IPS-18a (cell line): ENCODE results near the gene UCP2.

Source experiments
- H3K27ac ChIP-seq: one replicate; pipeline ENCODE4 v1.5.1; 2013; ENCODE audit warnings: low read length
- H3K27me3 ChIP-seq: one replicate; pipeline ENCODE4 v1.6.1; 2013; ENCODE audit warnings: mild to moderate bottlenecking, low read length; ENCODE audit not compliant: control insufficient read depth, insufficient read depth
- H3K36me3 ChIP-seq: one replicate; pipeline ENCODE4 v1.6.1; 2013; ENCODE audit warnings: low read depth, low read length; ENCODE audit not compliant: control insufficient read depth
- H3K4me1 ChIP-seq: one replicate; pipeline ENCODE4 v1.6.1; 2013; ENCODE audit warnings: low read depth, low read length; ENCODE audit not compliant: control insufficient read depth
- H3K4me3 ChIP-seq: one replicate; pipeline ENCODE4 v1.5.1; 2013; ENCODE audit warnings: low read length
- H3K9ac ChIP-seq: one replicate; pipeline ENCODE4 v1.6.1; 2013; ENCODE audit warnings: mild to moderate bottlenecking, low read length, moderate library complexity
- H3K9me3 ChIP-seq: one replicate; pipeline ENCODE4 v1.6.1; 2013; ENCODE audit warnings: low read depth, low read length; ENCODE audit not compliant: control insufficient read depth

UCP2 gene

GRCh38 chr11:74008373-74009229, 26.0 kb upstream of the UCP2 start, which contains the start of gene UCP3:
Gene UCP3 (minus strand): TSS chr11:74009085. CDS start chr11:74007042, 2,043 bp downstream.
- no peaks in the 10 kb centered on the region for H3K27me3 ChIP-seq
- H3K9me3 ChIP-seq = no peaks in the 10 kb centered on the region
- H3K9ac ChIP-seq = no peak within 1 kb of the TSS
- H3K27ac ChIP-seq = no peak within 1 kb of the TSS
- H3K4me3 ChIP-seq = no peak within 1 kb of the TSS
- no peaks in the 10 kb centered on the region for H3K36me3 ChIP-seq
- H3K4me1 ChIP-seq = no peaks in the 10 kb centered on the region

- Histone ChIP-seq H3K27ac (no peak overlapping the region), H3K9me3 (no peaks in the 10 kb centered on the region), H3K27me3 (no peaks in the 10 kb centered on the region), H3K36me3 (no peaks in the 10 kb centered on the region), H3K4me1 (no peaks in the 10 kb centered on the region), H3K4me3 (no peak overlapping the region), H3K9ac (no peak overlapping the region)
Observed at GRCh38 chr11:74007691-74008372, 25.2 kb upstream of the UCP2 start.

DNA sequence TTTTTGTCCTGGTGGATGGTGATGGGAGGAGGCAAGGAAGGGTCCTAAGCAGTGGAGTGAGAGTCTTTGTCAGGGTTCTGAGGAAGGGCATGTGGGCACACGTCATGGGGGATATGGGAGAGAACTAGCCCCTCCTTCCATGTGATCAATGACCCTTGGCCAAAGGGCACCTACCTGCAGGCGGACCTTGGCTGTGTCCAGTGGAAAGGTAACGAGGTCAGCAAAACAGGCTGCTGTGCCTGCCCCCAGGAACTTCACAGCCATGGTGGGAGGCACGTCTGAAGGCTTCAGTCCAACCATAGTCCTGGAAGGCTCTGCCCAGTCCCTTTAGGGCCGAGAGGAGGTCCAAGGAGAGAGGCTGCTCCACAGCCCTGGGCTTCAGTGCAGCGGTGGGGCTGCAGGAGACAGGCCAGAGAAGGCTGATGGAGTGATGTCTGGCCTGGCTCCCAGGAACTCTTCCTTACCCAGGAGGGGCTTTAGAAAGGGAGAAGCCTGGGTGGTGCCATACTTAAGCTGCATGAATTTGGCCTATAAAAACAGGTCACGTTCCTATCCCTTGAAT, 24.2 kb upstream of the UCP2 start:
- Histone ChIP-seq H3K27ac (no peak overlapping the region), H3K4me1 (no peaks in the 10 kb centered on the region)

DNA sequence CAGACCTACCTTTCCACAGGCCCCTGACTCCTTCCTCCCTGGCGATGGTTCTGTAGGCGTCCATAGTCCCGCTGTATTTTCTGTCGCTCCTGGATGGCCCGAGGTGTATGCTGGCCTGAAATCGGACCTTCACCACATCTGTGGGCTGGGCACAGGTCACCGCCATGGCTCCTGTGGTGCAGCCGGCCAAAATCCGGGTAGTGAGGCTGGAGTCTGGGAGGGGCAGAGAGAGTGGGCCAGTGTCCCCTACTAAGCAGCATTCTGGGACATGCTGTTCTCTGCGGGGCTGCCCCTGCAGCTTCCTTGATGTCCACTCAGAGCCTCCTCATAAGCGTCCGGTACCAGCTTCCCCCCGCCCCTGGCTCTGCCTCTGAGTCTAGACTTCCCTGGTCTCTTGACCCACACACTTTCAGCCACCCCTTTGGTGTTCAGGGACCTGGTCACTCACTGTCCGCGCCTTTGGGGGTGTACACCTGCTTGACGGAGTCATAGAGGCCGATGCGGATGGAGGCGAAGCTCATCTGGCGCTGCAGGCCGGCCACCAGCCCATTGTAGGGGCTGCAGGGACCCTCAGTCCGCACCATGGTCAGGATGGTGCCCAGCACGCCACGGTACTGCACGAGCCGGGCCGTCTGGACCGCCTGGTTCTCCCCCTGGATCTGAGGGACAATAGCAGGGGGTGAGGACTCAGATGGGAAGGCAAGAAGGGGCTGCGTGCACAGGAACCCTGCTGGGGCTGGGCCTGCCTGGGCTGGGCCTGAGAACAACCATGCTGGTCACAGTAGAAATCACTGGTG, 23.3 kb upstream of the UCP2 start:
- Histone ChIP-seq H3K4me3 (no peak overlapping the region), H3K9ac (no peak overlapping the region), H3K4me1 (no peaks in the 10 kb centered on the region), H3K27ac (no peak overlapping the region), H3K27me3 (no peaks in the 10 kb centered on the region), H3K36me3 (no peaks in the 10 kb centered on the region), H3K9me3 (no peaks in the 10 kb centered on the region)

More for the DNA sequence above, 24.2 kb upstream of the UCP2 start:
- H3K4me3 ChIP-seq = no peak overlapping the region
- H3K9me3 ChIP-seq = no peaks in the 10 kb centered on the region
- no peaks in the 10 kb centered on the region for H3K36me3 ChIP-seq
- no peak overlapping the region for H3K9ac ChIP-seq
- no peaks in the 10 kb centered on the region for H3K27me3 ChIP-seq

- Histone ChIP-seq H3K27me3 (no peaks in the 10 kb centered on the region), H3K4me1 (no peaks in the 10 kb centered on the region), H3K36me3 (no peaks in the 10 kb centered on the region), H3K9ac (no peak overlapping the region), H3K9me3 (no peaks in the 10 kb centered on the region), H3K27ac (no peak overlapping the region), H3K4me3 (no peak overlapping the region)
Observed at GRCh38 chr11:74004759-74005615, 22.3 kb upstream of the UCP2 start.

DNA sequence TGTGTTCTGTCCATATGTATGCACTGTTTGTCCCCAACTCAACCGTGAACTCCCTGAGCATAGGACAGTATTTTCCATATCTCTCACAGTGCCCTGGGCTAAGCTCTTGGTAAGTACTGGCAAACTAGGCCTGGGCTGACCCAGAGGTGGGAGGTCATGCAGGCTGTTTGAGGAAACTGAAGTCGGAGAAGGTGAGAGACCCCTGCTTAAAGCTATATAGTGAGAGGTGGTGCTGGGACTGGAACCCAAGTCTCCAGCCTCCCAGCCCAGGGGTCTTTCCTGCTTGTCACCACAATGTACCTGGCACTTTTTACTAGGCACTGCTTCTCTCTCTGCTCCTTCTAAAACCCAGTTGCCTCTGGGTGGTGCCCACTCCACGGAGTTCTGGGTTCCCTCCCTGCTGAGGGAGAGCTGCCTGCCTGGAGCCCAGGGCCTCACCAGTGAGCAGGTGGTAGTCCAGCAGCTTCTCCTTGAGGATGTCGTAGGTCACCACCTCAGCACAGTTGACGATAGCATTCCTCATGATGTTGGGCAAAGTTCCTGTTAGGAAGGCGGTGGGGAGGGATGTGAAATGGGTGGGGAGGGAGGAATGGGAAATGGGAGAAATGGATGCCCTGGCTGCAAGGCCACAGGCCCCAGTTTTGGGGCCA, 21.5 kb upstream of the UCP2 start:
- H3K9me3 ChIP-seq = no peaks in the 10 kb centered on the region
- H3K9ac ChIP-seq = no peak overlapping the region
- H3K4me1 ChIP-seq = no peaks in the 10 kb centered on the region
- no peak overlapping the region for H3K27ac ChIP-seq
- H3K36me3 ChIP-seq = no peaks in the 10 kb centered on the region
- no peak overlapping the region for H3K4me3 ChIP-seq
- H3K27me3 ChIP-seq = no peaks in the 10 kb centered on the region

- H3K9me3 ChIP-seq = no peaks in the 10 kb centered on the region
- H3K4me1 ChIP-seq = no peaks in the 10 kb centered on the region
- no peak overlapping the region for H3K9ac ChIP-seq
- H3K4me3 ChIP-seq = no peak overlapping the region
- H3K27ac ChIP-seq = no peak overlapping the region
- no peaks in the 10 kb centered on the region for H3K27me3 ChIP-seq
- no peaks in the 10 kb centered on the region for H3K36me3 ChIP-seq
Observed at GRCh38 chr11:74002832-74003231, 20.2 kb upstream of the UCP2 start.

DNA sequence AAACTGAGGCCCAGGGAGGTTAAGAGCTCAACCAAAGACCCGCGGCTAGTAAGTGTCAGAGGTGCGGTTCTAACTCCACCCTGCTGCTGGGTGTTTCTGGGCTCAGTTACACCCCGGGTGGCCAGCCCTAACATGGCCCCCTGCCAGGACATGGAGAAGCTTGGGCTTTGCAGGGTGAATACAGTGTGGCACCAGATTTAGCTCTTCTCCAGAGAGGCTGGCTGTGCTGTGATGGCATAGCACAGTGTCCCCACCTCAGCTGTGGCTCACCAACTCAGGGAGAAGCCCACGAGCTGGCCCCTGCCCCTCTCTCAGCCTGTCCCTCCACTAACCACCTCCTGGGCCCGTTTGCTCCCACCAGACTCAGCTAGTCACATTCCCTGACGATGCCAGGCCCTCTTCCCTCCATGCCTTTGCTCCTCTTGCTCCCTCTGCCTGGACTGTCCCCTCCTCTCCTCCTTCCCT, 19.2 kb upstream of the UCP2 start:
- Histone ChIP-seq H3K4me1 (no peaks in the 10 kb centered on the region), H3K9ac (no peak overlapping the region), H3K27ac (no peak overlapping the region), H3K4me3 (no peak overlapping the region), H3K36me3 (no peaks in the 10 kb centered on the region), H3K9me3 (no peaks in the 10 kb centered on the region), H3K27me3 (no peaks in the 10 kb centered on the region)

DNA sequence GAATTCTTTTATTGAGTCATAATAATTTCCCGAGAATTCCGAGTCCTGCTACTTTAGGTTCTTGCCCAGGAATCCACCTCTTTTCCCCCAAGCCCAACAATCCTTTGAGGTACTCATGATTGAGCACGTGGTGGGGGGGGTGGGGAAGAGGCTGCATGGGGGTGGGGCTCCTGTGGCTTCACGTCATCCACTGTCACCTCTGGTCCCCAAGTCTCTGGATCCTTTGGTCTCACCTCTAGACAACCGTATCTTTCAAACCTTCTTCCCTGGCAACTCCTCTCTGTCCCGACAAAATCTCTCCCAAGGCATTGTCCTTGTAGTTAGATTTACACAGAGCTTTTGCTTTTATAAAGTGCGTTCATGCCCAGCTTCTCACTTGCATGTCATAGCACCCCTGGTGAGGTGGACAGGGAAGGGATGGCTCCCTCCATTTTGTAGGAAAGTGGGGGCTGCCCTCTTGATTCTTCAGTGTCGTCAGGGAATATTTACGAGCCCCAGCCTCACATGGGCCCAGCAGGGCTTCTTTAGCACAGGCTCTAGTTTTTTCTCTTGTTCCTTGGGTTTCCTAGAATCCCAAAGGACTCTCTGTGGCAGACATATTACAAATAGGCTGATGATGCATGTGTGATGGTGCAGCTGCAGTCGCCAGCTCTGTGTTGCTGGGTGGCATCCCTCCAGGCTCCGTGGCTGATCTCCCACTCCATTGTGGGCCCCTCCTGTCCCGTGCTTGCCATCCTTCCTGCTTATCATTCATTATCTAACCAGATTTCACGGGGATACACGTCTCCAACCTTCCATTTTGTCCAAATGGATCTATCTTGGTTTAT, 17.9 kb upstream of the UCP2 start:
- H3K4me3 ChIP-seq = no peak overlapping the region
- H3K9ac ChIP-seq = no peak overlapping the region
- no peaks in the 10 kb centered on the region for H3K36me3 ChIP-seq
- no peaks in the 10 kb centered on the region for H3K9me3 ChIP-seq
- no peaks in the 10 kb centered on the region for H3K4me1 ChIP-seq
- no peaks in the 10 kb centered on the region for H3K27me3 ChIP-seq
- H3K27ac ChIP-seq = no peak overlapping the region
